GM12878 (cell line): ENCODE data around the gene CDYL. TPM values are rescaled to one million over a fixed set of nuclear protein-coding genes. Genes with fewer than 3 reads are reported as not detected.

ENCODE experiments used
- ATAC-seq: fragments of 200-7000 bp; cut with Tn5 transposase; 3 replicates; pipeline ENCODE4 v1.9.1; 2020; ENCODE audit warnings: mild to moderate bottlenecking, moderate library complexity
- BruUV-seq: library from RNA; stranded (reverse); fragments of 400-500 nt; replicated peaks from 2 replicates; lab custom pipeline; 2021; lab: Mats Ljungman, UMichigan
- CTCF ChIA-PET: fragments of 300-600 bp; sonication (Branson Sonifier 250); formaldehyde crosslinking; extraction: SDS; loops from one replicate; lab custom pipeline; 2021; ENCODE audit warnings: inconsistent platforms; lab: Yijun Ruan, JAX
- POLR2A ChIA-PET: fragments of 350-600 bp; formaldehyde crosslinking; extraction: SDS; loops from one replicate; lab custom pipeline; 2021; ENCODE audit warnings: inconsistent platforms; lab: Charles Lee
- RAD21 ChIA-PET: fragments of 300-600 bp; sonication (Branson Sonifier 250); formaldehyde crosslinking; loops from one replicate; lab custom pipeline; 2023; ENCODE audit warnings: antibody characterized with exemption; ENCODE audit not compliant: unreplicated experiment; lab: Charles Lee
- SMC1A ChIA-PET: fragments of 300-600 bp; sonication (Branson Sonifier 250); formaldehyde crosslinking; loops from one replicate; lab custom pipeline; 2023; ENCODE audit not compliant: unreplicated experiment, uncharacterized antibody; lab: Charles Lee
- DNase-seq: peaks from one replicate; pipeline ENCODE4 v3.0.0-alpha.2; 2011; ENCODE audit warnings: low read depth, low spot score
- FAIRE-seq: peaks from 3 replicates; lab custom pipeline; 2011; peaks lifted over from hg19 to GRCh38; lab: Jason Lieb, UNC
- H2AFZ ChIP-seq: 2 replicates; pipeline ENCODE4 v1.6.0; 2011; ENCODE audit warnings: low read depth, low read length, control low read depth; ENCODE audit not compliant: control insufficient read depth
- H3K27ac ChIP-seq: 2 replicates; pipeline ENCODE4 v1.5.1; 2011; ENCODE audit warnings: control low read depth; ENCODE audit not compliant: control insufficient read depth, insufficient read depth
- H3K27me3 ChIP-seq, 2 experiments: replicated peaks in 1 of 2; 2 replicates each; pipeline versions ENCODE4 v1.6.0 to v1.6.1; 2011; ENCODE audit warnings: low read length in 1 of 2; ENCODE audit not compliant: control insufficient read depth in 2 of 2, insufficient read depth in 2 of 2
- H3K36me3 ChIP-seq, 2 experiments: 2 replicates each; pipeline ENCODE4 v1.5.1; 2011; ENCODE audit warnings: low read length in 1 of 2; ENCODE audit not compliant: control insufficient read depth in 2 of 2, insufficient read depth in 2 of 2
- H3K4me1 ChIP-seq: 2 replicates; pipeline ENCODE4 v1.6.1; 2011; ENCODE audit warnings: mild to moderate bottlenecking, low read length, moderate library complexity, mixed read lengths; ENCODE audit not compliant: control insufficient read depth, insufficient read depth
- H3K4me2 ChIP-seq: 2 replicates; pipeline ENCODE4 v1.6.0; 2011; ENCODE audit warnings: control low read depth; ENCODE audit not compliant: control insufficient read depth, insufficient read depth
- H3K4me3 ChIP-seq: fragments of 200-600 bp; sonication (generic); 2 replicates; pipeline ENCODE4 v1.5.1; 2016
- H3K79me2 ChIP-seq: 2 replicates; pipeline ENCODE4 v1.6.0; 2011; ENCODE audit warnings: low read length; ENCODE audit not compliant: control insufficient read depth, insufficient read depth
- H3K9ac ChIP-seq: 2 replicates; pipeline ENCODE4 v1.8.0; 2011; ENCODE audit warnings: low read length, control low read depth, mixed read lengths; ENCODE audit not compliant: control insufficient read depth, insufficient read depth
- H3K9me3 ChIP-seq: replicated peaks from 3 replicates; pipeline ENCODE4 v1.5.1; 2011; ENCODE audit warnings: mild to moderate bottlenecking, low read length; ENCODE audit not compliant: control insufficient read depth, insufficient read depth
- H4K20me1 ChIP-seq: 2 replicates; pipeline ENCODE4 v1.6.0; 2011; ENCODE audit not compliant: control insufficient read depth, insufficient read depth
- CEBPB ChIP-seq, 2 experiments: fragments of 150-350 bp in 1 of 2; IDR thresholded peaks; 2 replicates each; pipeline ENCODE4 v1.6.1; 2012 to 2014; ENCODE audit warnings: low read depth in 2 of 2, low read length in 2 of 2, borderline replicate concordance in 1 of 2, inconsistent platforms in 1 of 2
- E4F1 ChIP-seq: fragments of 450-650 bp; IDR thresholded peaks from 2 replicates; pipeline ENCODE4 v1.6.1; 2018; ENCODE audit warnings: borderline replicate concordance, mild to moderate bottlenecking; ENCODE audit not compliant: partially characterized antibody
- FOS ChIP-seq: IDR thresholded peaks from 3 replicates; pipeline ENCODE4 v1.6.1; 2011; ENCODE audit warnings: borderline replicate concordance; ENCODE audit not compliant: insufficient read length; ENCODE audit errors: extremely low read depth
- IKZF2 ChIP-seq, 2 experiments: fragments of 450-650 bp; IDR thresholded peaks; 2 replicates each; pipeline ENCODE4 v1.6.1; 2017; ENCODE audit warnings: mild to moderate bottlenecking in 2 of 2, moderate library complexity in 2 of 2
- NRF1 ChIP-seq: conservative IDR thresholded peaks from 2 replicates; pipeline ENCODE4 v1.6.1; 2011; ENCODE audit warnings: mild to moderate bottlenecking, low read depth, low read length, improper control_type of control experiment
- RCOR1 ChIP-seq: conservative IDR thresholded peaks from 2 replicates; pipeline ENCODE4 v1.6.1; 2012; ENCODE audit warnings: low read depth, low read length, improper control_type of control experiment
- RELB ChIP-seq: fragments of 450-650 bp; IDR thresholded peaks from 2 replicates; pipeline ENCODE4 v1.6.1; 2017; ENCODE audit warnings: low read depth, mild to moderate bottlenecking, moderate library complexity
- SPI1 ChIP-seq: IDR thresholded peaks from 2 replicates; pipeline ENCODE4 v1.6.1; 2011; ENCODE audit warnings: low read depth, mild to moderate bottlenecking, low read length, moderate library complexity, borderline replicate concordance; ENCODE audit not compliant: insufficient read depth
- SUZ12 ChIP-seq: fragments of 200-600 bp; sonication (generic); IDR thresholded peaks from one replicate; pipeline ENCODE4 v1.6.1; 2018; ENCODE audit warnings: antibody characterized with exemption, mild to moderate bottlenecking; ENCODE audit not compliant: unreplicated experiment
- ZNF274 ChIP-seq: IDR thresholded peaks from one replicate; pipeline ENCODE4 v1.8.0; 2011; ENCODE audit not compliant: insufficient read length, insufficient read depth
- ZSCAN29 ChIP-seq: fragments of 450-650 bp; IDR thresholded peaks from 2 replicates; pipeline ENCODE4 v1.6.1; 2017; ENCODE audit warnings: mild to moderate bottlenecking, moderate library complexity
- WGBS: methylation state at CpG from one replicate; pipeline ENCODE4 v1.1.6; 2016; ENCODE audit warnings: low lambda C conversion rate; ENCODE audit not compliant: insufficient replicate concordance, insufficient coverage; ENCODE audit errors: missing lambda C conversion rate; 5-methylcytosine and 5-hydroxymethylcytosine counted together
- in situ Hi-C: fragments of 300-500 bp; cut with MboI; formaldehyde crosslinking; loops from 9 replicates; pipeline ENCODE4 v1.14.3; 2018; ENCODE audit warnings: mixed read lengths
- intact Hi-C: fragments of 100-400 bp; cut with micrococcal nuclease; formaldehyde crosslinking; loops from one replicate; pipeline ENCODE4 v1.14.2; 2022; ENCODE audit not compliant: unreplicated experiment
- polyA plus RNA-seq, 11 experiments: library from polyadenylated mRNA; depleted of rRNA in 4 of 11; unstranded in 6 of 11; stranded (reverse) in 5 of 11; fragments of >200 nt; fragmentation: Nextera tagmentation in 4 of 11; fragmentation: Illumina TruSeq in 1 of 11; extraction: Ambion mirVana in 4 of 11; extraction: Trizol in 1 of 11; gene quantifications; 1 replicate in 1 of 11; 2 replicates in 10 of 11; pipeline versions ENCODE4 v1.2.1 to v1.2.3, GENCODE V29; 2011 to 2016; ENCODE audit warnings: inconsistent platforms in 2 of 11, missing spikeins in 2 of 11, low read depth in 1 of 11
- total RNA-seq, 4 experiments: library from RNA; depleted of rRNA in 3 of 4; stranded (reverse); fragments of >200 nt in 3 of 4; fragmentation: Illumina TruSeq in 1 of 4; extraction: Trizol in 1 of 4; gene quantifications; 2 replicates each; pipeline versions ENCODE4 v1.2.1 to v1.2.3, GENCODE V29; 2013 to 2021
- TF ChIP-seq, protein P1 (sequence below): fragments of 450-650 bp; IDR thresholded peaks from 2 replicates; pipeline ENCODE4 v1.6.1; 2018; ENCODE audit warnings: mild to moderate bottlenecking, low read depth, moderate library complexity; ENCODE audit not compliant: partially characterized antibody
- TF ChIP-seq, protein P2 (sequence below): IDR thresholded peaks from 2 replicates; pipeline ENCODE4 v1.6.1; 2011; ENCODE audit warnings: borderline replicate concordance, low read depth, mild to moderate bottlenecking, moderate library complexity, mixed read lengths, low read length; ENCODE audit not compliant: insufficient read depth; ENCODE audit errors: extremely low read length

The CDYL gene
- total and polyA plus RNA-seq, 10 of the 15 experiments (the other 5 are each of a cell fraction or from before 2014, with no cell fraction given), result 9.3 to 61.2 (median 28.5) TPM

GRCh38 chr6:4899249-4900034 lies 123.2 kb downstream of the CDYL start:
- intact Hi-C loops, result loop anchor here (2.0 kb wide), 2 partner anchors 15 to 123 kb away; partner anchors contain the start of gene CDYL
- Histone ChIP-seq H3K9me3 (peaks cover 1% of the 10 kb centered on the region; the same call in 1 of the 3 replicates), H3K79me2 (peaks cover 9% of the 10 kb centered on the region), H3K27ac (no peak overlapping the region), H3K9ac (no peak overlapping the region), H3K4me1 (peaks cover 23% of the 10 kb centered on the region), H2AFZ (no peak overlapping the region), H3K4me3 (no peak overlapping the region), H3K36me3 (peaks cover 6 to 14% of the 10 kb centered on the region in 2 experiments; a peak in 3 of 4 replicates), H4K20me1 (no peaks in the 10 kb centered on the region), H3K4me2 (no peak overlapping the region), H3K27me3 (no peaks in the 10 kb centered on the region)
- WGBS, result 99% methylated on average over 11 of the region's 11 CpGs
- no peak for ATAC-seq
- ChIA-PET POLR2A (interaction anchor here (0.6 kb wide), 2 partner anchors 18 to 158 kb away, joined by 3 to 5 read pairs; no protein-coding TSS in a partner anchor), RAD21 (interaction anchor here (0.7 kb wide), 1 partner anchor 97 kb away, joined by 3 read pairs; no protein-coding TSS in a partner anchor), SMC1A (interaction anchor here (0.8 to 1.7 kb wide), 5 partner anchors 11 to 97 kb away, joined by 3 to 8 read pairs (median 4); no protein-coding TSS in a partner anchor), CTCF (no interaction called here)
- BruUV-seq, result no TSS peak
- in situ Hi-C loops, result no loop called here
- TF ChIP-seq, protein P1, sequence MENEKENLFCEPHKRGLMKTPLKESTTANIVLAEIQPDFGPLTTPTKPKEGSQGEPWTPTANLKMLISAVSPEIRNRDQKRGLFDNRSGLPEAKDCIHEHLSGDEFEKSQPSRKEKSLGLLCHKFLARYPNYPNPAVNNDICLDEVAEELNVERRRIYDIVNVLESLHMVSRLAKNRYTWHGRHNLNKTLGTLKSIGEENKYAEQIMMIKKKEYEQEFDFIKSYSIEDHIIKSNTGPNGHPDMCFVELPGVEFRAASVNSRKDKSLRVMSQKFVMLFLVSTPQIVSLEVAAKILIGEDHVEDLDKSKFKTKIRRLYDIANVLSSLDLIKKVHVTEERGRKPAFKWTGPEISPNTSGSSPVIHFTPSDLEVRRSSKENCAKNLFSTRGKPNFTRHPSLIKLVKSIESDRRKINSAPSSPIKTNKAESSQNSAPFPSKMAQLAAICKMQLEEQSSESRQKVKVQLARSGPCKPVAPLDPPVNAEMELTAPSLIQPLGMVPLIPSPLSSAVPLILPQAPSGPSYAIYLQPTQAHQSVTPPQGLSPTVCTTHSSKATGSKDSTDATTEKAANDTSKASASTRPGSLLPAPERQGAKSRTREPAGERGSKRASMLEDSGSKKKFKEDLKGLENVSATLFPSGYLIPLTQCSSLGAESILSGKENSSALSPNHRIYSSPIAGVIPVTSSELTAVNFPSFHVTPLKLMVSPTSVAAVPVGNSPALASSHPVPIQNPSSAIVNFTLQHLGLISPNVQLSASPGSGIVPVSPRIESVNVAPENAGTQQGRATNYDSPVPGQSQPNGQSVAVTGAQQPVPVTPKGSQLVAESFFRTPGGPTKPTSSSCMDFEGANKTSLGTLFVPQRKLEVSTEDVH, result no peak
- no peak for TF ChIP-seq RCOR1
- no peak for TF ChIP-seq NRF1
- TF ChIP-seq CEBPB (IDR thresholded peaks at IDR 0.05; ENCODE audit: borderline replicate concordance in 1 of 2, low read depth in 2 of 2, low read length in 2 of 2), result no peak
- no peak for TF ChIP-seq ZNF274
- no peak for TF ChIP-seq E4F1
- TF ChIP-seq SUZ12, result no peak
- TF ChIP-seq ZSCAN29, result no peak
- no peak for TF ChIP-seq IKZF2 (IDR thresholded peaks at IDR 0.05)
- no peak for TF ChIP-seq SPI1
- TF ChIP-seq FOS, result no peak
- no peak for TF ChIP-seq RELB
- TF ChIP-seq, protein P2, sequence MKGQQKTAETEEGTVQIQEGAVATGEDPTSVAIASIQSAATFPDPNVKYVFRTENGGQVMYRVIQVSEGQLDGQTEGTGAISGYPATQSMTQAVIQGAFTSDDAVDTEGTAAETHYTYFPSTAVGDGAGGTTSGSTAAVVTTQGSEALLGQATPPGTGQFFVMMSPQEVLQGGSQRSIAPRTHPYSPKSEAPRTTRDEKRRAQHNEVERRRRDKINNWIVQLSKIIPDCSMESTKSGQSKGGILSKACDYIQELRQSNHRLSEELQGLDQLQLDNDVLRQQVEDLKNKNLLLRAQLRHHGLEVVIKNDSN, result no peak
- no peak for DNase-seq
- FAIRE-seq, result no peak
